WTC11 (cell line): ENCODE results near the gene CLUH. TPM values are rescaled to one million over a fixed set of nuclear protein-coding genes. Genes with fewer than 3 reads are reported as not detected.

Source experiments
- ATAC-seq: fragments of 200-7000 bp; cut with Tn5 transposase; 2 replicates; pipeline ENCODE4 v1.10.0; 2021; ENCODE audit warnings: mild to moderate bottlenecking, moderate library complexity
- CTCF ChIA-PET: fragments of 300-600 bp; sonication (Branson Sonifier 250); formaldehyde crosslinking; loops from one replicate; lab custom pipeline; 2021; ENCODE audit warnings: antibody characterized with exemption; lab: Charles Lee
- POLR2A ChIA-PET: fragments of 350-600 bp; sonication (Branson Sonifier 250); formaldehyde crosslinking; loops from one replicate; lab custom pipeline; 2021; ENCODE audit warnings: antibody characterized with exemption; lab: Charles Lee
- DNase-seq: peaks from one replicate; pipeline ENCODE4 v3.0.0; 2021; ENCODE audit warnings: low spot score
- H3K27ac Mint-ChIP-seq: 2 replicates; pipeline ENCODE4 v1.8.0; 2021; ENCODE audit warnings: mixed read lengths
- H3K27me3 Mint-ChIP-seq: 2 replicates; pipeline ENCODE4 v1.8.0; 2021; ENCODE audit warnings: low read depth, mild to moderate bottlenecking, moderate library complexity, mixed read lengths
- H3K36me3 Mint-ChIP-seq: 2 replicates; pipeline ENCODE4 v1.8.0; 2021; ENCODE audit warnings: mixed read lengths
- H3K4me1 Mint-ChIP-seq: 2 replicates; pipeline ENCODE4 v1.8.0; 2022; ENCODE audit warnings: mixed read lengths
- H3K4me3 Mint-ChIP-seq: 2 replicates; pipeline ENCODE4 v1.8.0; 2021; ENCODE audit warnings: mild to moderate bottlenecking, moderate library complexity, mixed read lengths
- H3K9me3 Mint-ChIP-seq: 2 replicates; pipeline ENCODE4 v1.8.0; 2021; ENCODE audit warnings: mixed read lengths
- ATF2 ChIP-seq: sonication (generic); formaldehyde crosslinking; IDR thresholded peaks from 2 replicates; pipeline ENCODE4 v1.8.1; 2022; ENCODE audit warnings: low read depth, missing genetic modification reagents, borderline replicate concordance
- ATF6 ChIP-seq: sonication (generic); formaldehyde crosslinking; IDR thresholded peaks from 2 replicates; pipeline ENCODE4 v1.8.1; 2023; ENCODE audit warnings: mild to moderate bottlenecking, missing genetic modification reagents
- CTCF ChIP-seq: fragments of 200-600 bp; IDR thresholded peaks from 2 replicates; pipeline ENCODE4 v1.8.0; 2022; ENCODE audit warnings: antibody characterized with exemption
- E2F4 ChIP-seq: sonication (generic); formaldehyde crosslinking; IDR thresholded peaks from 2 replicates; pipeline ENCODE4 v1.8.1; 2022; ENCODE audit warnings: low read depth, mild to moderate bottlenecking, moderate library complexity, missing genetic modification reagents, borderline replicate concordance
- HMGA2 ChIP-seq: fragments of 250-450 bp; sonication (Bioruptor Pico); IDR thresholded peaks from 2 replicates; pipeline ENCODE4 v1.4.0; 2021; ENCODE audit warnings: mild to moderate bottlenecking, moderate library complexity
- MLX ChIP-seq: sonication (generic); formaldehyde crosslinking; IDR thresholded peaks from 2 replicates; pipeline ENCODE4 v1.8.1; 2023; ENCODE audit warnings: mild to moderate bottlenecking, missing genetic modification reagents, moderate library complexity
- MXD4 ChIP-seq: fragments of 250-450 bp; sonication (Bioruptor Pico); IDR thresholded peaks from 2 replicates; pipeline ENCODE4 v1.8.0; 2021; ENCODE audit warnings: mild to moderate bottlenecking, moderate library complexity, borderline replicate concordance
- MYBL2 ChIP-seq: sonication (generic); formaldehyde crosslinking; IDR thresholded peaks from 2 replicates; pipeline ENCODE4 v1.8.1; 2023; ENCODE audit warnings: mild to moderate bottlenecking, moderate library complexity, missing genetic modification reagents
- STAT6 ChIP-seq: sonication (generic); formaldehyde crosslinking; conservative IDR thresholded peaks from 2 replicates; pipeline ENCODE4 v1.8.1; 2023; ENCODE audit warnings: mild to moderate bottlenecking, low read depth, missing genetic modification reagents, moderate library complexity
- TEAD4 ChIP-seq: sonication (generic); formaldehyde crosslinking; IDR thresholded peaks from 2 replicates; pipeline ENCODE4 v1.8.0; 2022; ENCODE audit warnings: mild to moderate bottlenecking, missing genetic modification reagents
- USF2 ChIP-seq: sonication (generic); formaldehyde crosslinking; IDR thresholded peaks from 2 replicates; pipeline ENCODE4 v1.8.1; 2023; ENCODE audit warnings: mild to moderate bottlenecking, missing genetic modification reagents, moderate library complexity
- ZNF232 ChIP-seq: sonication (generic); formaldehyde crosslinking; IDR thresholded peaks from 2 replicates; pipeline ENCODE4 v1.8.0; 2022; ENCODE audit warnings: mild to moderate bottlenecking, missing genetic modification reagents
- ZNF396 ChIP-seq: fragments of 250-450 bp; sonication (Bioruptor Pico); IDR thresholded peaks from 2 replicates; pipeline ENCODE4 v1.8.0; 2021; ENCODE audit warnings: mild to moderate bottlenecking, moderate library complexity, borderline replicate concordance
- ZSCAN18 ChIP-seq: fragments of 250-450 bp; sonication (Bioruptor Pico); IDR thresholded peaks from 2 replicates; pipeline ENCODE4 v2.1.2; 2022; ENCODE audit warnings: mild to moderate bottlenecking, moderate library complexity
- total RNA-seq: library from RNA; stranded (reverse); gene quantifications from 3 replicates; pipeline ENCODE4 v1.2.3, GENCODE V29; 2021

The CLUH gene
- total RNA-seq, 1 experiment from 2014 or later = 105 TPM

GRCh38 chr17:2694381-2695242 is 17.0 kb downstream of the CLUH start:
- no peaks in the 10 kb centered on the region for H3K4me1 Mint-ChIP-seq

More at GRCh38 chr17:2694381-2695242, 17.0 kb downstream of the CLUH start:
- POLR2A ChIA-PET = no interaction called here
- H3K27ac Mint-ChIP-seq = no peak overlapping the region
- no peak for TF ChIP-seq HMGA2 (CRISPR knock-in tag)
- TF ChIP-seq STAT6 (CRISPR knock-in tag) = no peak
- TF ChIP-seq ZNF232 (CRISPR knock-in tag) = no peak
- TF ChIP-seq ATF2 = no peak
- TF ChIP-seq ZNF396 (CRISPR knock-in tag) = no peak
- TF ChIP-seq E2F4 (CRISPR knock-in tag) = no peak
- TF ChIP-seq MYBL2 (CRISPR knock-in tag) = no peak
- TF ChIP-seq CTCF = no peak
- no peak for TF ChIP-seq ATF6 (CRISPR knock-in tag)
- no peak for TF ChIP-seq MLX (CRISPR knock-in tag)
- TF ChIP-seq MXD4 (CRISPR knock-in tag) = no peak
- no peak for TF ChIP-seq TEAD4
- TF ChIP-seq ZSCAN18 (CRISPR knock-in tag) = no peak
- TF ChIP-seq USF2 (CRISPR knock-in tag) = no peak
- TF ChIP-seq, all 79 proteins: peak for 0
- H3K36me3 Mint-ChIP-seq = peaks cover 10% of the 10 kb centered on the region; the same call in 1 of the 2 replicates
- DNase-seq (peak; percentile 7), ATAC-seq (no peak)
- no peaks in the 10 kb centered on the region for H3K9me3 Mint-ChIP-seq
- H3K4me3 Mint-ChIP-seq = no peak overlapping the region
- H3K27me3 Mint-ChIP-seq = no peaks in the 10 kb centered on the region
- CTCF ChIA-PET = interaction anchor here (1.0 to 2.3 kb wide), 2 partner anchors 30 to 312 kb away, joined by 5 to 6 read pairs; no protein-coding TSS in a partner anchor
